ENCODE measurements around the gene FKBP4. TPM values are rescaled to one million over a fixed set of nuclear protein-coding genes. Genes with fewer than 3 reads are reported as not detected.

Gene FKBP4
- total and polyA plus RNA-seq, 2 of the 8 experiments (the other 6 are each of a cell fraction or from before 2014, with no cell fraction given), result 72.6 to 243 TPM

- H3K79me1 ChIP-seq (ENCODE audit: low read depth, low read length), result no peaks in the 10 kb centered on the region
- H3K4me3 ChIP-seq (ENCODE audit: extremely low read depth in 1 of 4, insufficient read depth in 2 of 4, low read depth in 3 of 4, low read length in 4 of 4), result no peak overlapping the region
- no peak overlapping the region for H2BK15ac ChIP-seq (ENCODE audit: low read length)
- no peak overlapping the region for H3K18ac ChIP-seq (ENCODE audit: extremely low read depth, low read length)
- peaks cover 0 to 9% (median 8%) of the 10 kb centered on the region in 4 experiments; a peak in 4 of 7 replicates for H3K27me3 ChIP-seq (replicated peaks in 1 of 4; ENCODE audit: control insufficient read depth in 3 of 4, extremely low read depth in 1 of 4, insufficient read depth in 3 of 4, low read length in 3 of 4)
- H3K4me1 ChIP-seq (replicated peaks in 1 of 4; ENCODE audit: control insufficient read depth in 3 of 4, insufficient read depth in 4 of 4, low read length in 3 of 4), result peaks cover 6 to 18% (median 15%) of the 10 kb centered on the region in 4 experiments
- H3K36me3 ChIP-seq (ENCODE audit: control insufficient read depth in 2 of 4, insufficient read depth in 4 of 4, low read length in 3 of 4), result no peaks in the 10 kb centered on the region
- no peaks in the 10 kb centered on the region for H3K79me2 ChIP-seq (ENCODE audit: control insufficient read depth in 1 of 2, insufficient read depth in 2 of 2, low read length in 2 of 2)
- POLR2A ChIA-PET (ENCODE audit: partially characterized antibody), result interaction anchor here (0.8 to 2.2 kb wide), 8 partner anchors 12 to 239 kb away, joined by 3 to 8 read pairs (median 4); partner anchors contain the start of genes FKBP4 and NRIP2
- DNase-seq (ENCODE audit: low read depth in 1 of 2, low spot score in 2 of 2) (peak in 1 of 2 experiments; percentile 51), FAIRE-seq (peak; percentile 84)
- peaks cover 6% of the 10 kb centered on the region; the same call in 1 of the 2 replicates for H3K23me2 ChIP-seq (ENCODE audit: low read depth, low read length)
- no peak overlapping the region for H4K5ac ChIP-seq (ENCODE audit: insufficient read length, low read depth, low read length)
- no peak overlapping the region for H4K8ac ChIP-seq (ENCODE audit: extremely low read depth, insufficient read depth, low read length)
- H3K4me2 ChIP-seq (ENCODE audit: insufficient read depth in 1 of 2, low read depth in 2 of 2, low read length in 2 of 2), result peak overlapping the region in 1 of 2 experiments; percentile 12; a peak in 2 of 4 replicates
- no peaks in the 10 kb centered on the region for H3K9me3 ChIP-seq (ENCODE audit: insufficient read depth in 2 of 2, low read depth in 1 of 2, low read length in 1 of 2)
- no peak overlapping the region for H4K91ac ChIP-seq (replicated peaks; ENCODE audit: insufficient read length, low read length)
- H2AFZ ChIP-seq (ENCODE audit: low read length), result no peak overlapping the region
- H3K9ac ChIP-seq (replicated peaks in 1 of 4; ENCODE audit: extremely low read depth in 1 of 4, low read depth in 3 of 4, low read length in 3 of 4), result no peak overlapping the region
- H2BK12ac ChIP-seq (ENCODE audit: low read depth, low read length), result no peak overlapping the region
- no peak overlapping the region for H2BK5ac ChIP-seq (ENCODE audit: low read depth, low read length)
- no peak overlapping the region for H3K56ac ChIP-seq (replicated peaks; ENCODE audit: insufficient read length, low read depth, low read length)
- no peak overlapping the region for H2AK5ac ChIP-seq (ENCODE audit: low read depth, low read length)
- H2BK120ac ChIP-seq (replicated peaks; ENCODE audit: low read depth, low read length), result no peak overlapping the region
- no peak overlapping the region for H3K23ac ChIP-seq (ENCODE audit: insufficient read length)
- TF ChIP-seq RAD21 (IDR thresholded peaks at IDR 0.05 in 1 of 2, conservative IDR thresholded peaks at IDR 0.05 in 1 of 2; ENCODE audit: low read depth in 2 of 2, low read length in 2 of 2) (peak in 1 of 2 experiments; percentile 44; a peak in 1 of 4 replicates), CTCF (IDR thresholded peaks at IDR 0.05; ENCODE audit: control extremely low read depth in 1 of 3, insufficient read depth in 1 of 3, low read depth in 1 of 3, low read length in 3 of 3) (peak; percentile 41 to 65 (median 64)), TEAD4 (IDR thresholded peaks at IDR 0.05; ENCODE audit: low read depth, low read length) (peak; percentile 59; the same call in 1 of the 2 replicates), ZNF274 (IDR thresholded peaks at IDR 0.05; ENCODE audit: borderline replicate concordance, extremely low read depth, low read length) (no peak)
- no peak overlapping the region for H3K14ac ChIP-seq (ENCODE audit: insufficient read length)
- H3K4ac ChIP-seq (replicated peaks; ENCODE audit: insufficient read length, low read depth, low read length), result no peak overlapping the region
- H4K20me1 ChIP-seq (replicated peaks in 1 of 2; ENCODE audit: control insufficient read depth in 1 of 2, insufficient read depth in 2 of 2, low read length in 2 of 2), result no peaks in the 10 kb centered on the region
- CTCF ChIA-PET (ENCODE audit: partially characterized antibody), result interaction anchor here (0.7 to 7.0 kb wide), 23 partner anchors 9 to 133 kb away, joined by 3 to 66 read pairs (median 5); partner anchors contain the start of gene ITFG2
- H2BK20ac ChIP-seq (ENCODE audit: low read length), result no peak overlapping the region
- no peak overlapping the region for H3K27ac ChIP-seq (ENCODE audit: low read depth, low read length)
- 67% methylated on average over 2 of the region's 2 CpGs; no CpG with 5 or more reads in 1 of the 2 experiments for WGBS, 2 experiments (ENCODE audit: extremely low coverage in 1 of 2, insufficient coverage in 1 of 2, insufficient read length in 1 of 2, insufficient replicate concordance in 2 of 2, low coverage in 1 of 2, low lambda C conversion rate in 2 of 2, missing lambda C conversion rate in 1 of 2)
Observed at GRCh38 chr12:2751686-2752085, 43.1 kb upstream of the FKBP4 start.
